ENCODE data around the gene SYT11.

Gene SYT11

DNA sequence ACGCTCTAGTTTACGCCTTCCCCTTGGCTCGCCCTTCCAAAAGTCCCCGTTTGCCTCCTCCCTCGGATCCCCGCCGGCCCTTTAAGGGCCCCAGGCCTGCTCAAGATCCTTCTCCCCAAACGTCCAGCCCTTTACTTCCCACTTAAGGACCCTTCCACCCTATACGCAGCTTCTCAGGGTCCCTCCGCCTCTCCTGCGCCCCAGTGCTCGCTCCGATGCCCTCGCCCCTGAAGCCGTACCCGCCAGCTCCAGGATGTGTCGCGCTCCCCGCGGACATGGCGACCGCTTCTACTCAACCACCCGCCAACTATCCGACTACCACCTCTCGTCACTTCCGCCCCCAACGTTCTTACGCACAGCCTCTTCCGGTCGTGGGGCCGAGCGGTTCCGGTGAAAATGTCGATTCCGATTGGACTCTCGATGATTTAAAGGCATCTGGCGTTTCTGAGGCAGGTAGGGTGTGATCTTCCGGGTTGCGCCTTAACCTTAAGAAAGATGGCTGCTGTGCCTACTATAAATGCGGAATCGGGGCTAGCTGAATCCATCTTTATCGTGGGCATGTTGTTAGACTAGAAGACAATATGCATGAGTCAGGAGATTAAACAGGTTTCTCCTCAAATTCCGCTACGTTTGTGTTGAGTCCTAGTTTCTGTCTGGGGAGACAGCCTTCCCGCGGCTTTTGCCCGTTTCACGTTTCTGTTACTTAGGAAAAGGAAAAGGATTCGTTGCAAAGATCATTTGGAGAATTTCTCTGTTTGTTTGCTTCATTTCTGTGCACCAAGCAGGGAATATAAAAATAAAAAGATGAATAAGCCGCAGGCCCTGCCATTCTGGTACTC lies 74.9 kb downstream of the SYT11 start, which contains the start of gene KHDC4:
KHDC4 (minus strand) TSS at position 317 of the 839 bp plus-strand sequence; CDS start at position 277, 40 bp downstream.
- H3K4me2 ChIP-seq, result peak within 1 kb of the TSS; percentile 86 to 96 (median 92)
- peaks cover 39 to 45% (median 43%) of the 10 kb centered on the region in 11 experiments for H3K36me3 ChIP-seq
- peak within 1 kb of the TSS; percentile 80 to 97 (median 88) for H3K4me3 ChIP-seq
- peak within 1 kb of the TSS; percentile 91 to 99 (median 96) for H3K9ac ChIP-seq
- H3K4me1 ChIP-seq, result peaks cover 43 to 57% (median 54%) of the 10 kb centered on the region in 10 experiments
- peak within 1 kb of the TSS; percentile 89 to 98 (median 93) for H3K27ac ChIP-seq
- H4K20me1 ChIP-seq, result peaks cover 34 to 47% (median 44%) of the 10 kb centered on the region in 11 experiments
- no peaks in the 10 kb centered on the region for H3K27me3 ChIP-seq
- no peak for TF ChIP-seq Cebpa-rat (IDR thresholded peaks at IDR 0.05)
- H3K9me3 ChIP-seq (replicated peaks in 1 of 11), result no peaks in the 10 kb centered on the region
